ENCODE data around the gene DNAJC4. TPM values are rescaled to one million over a fixed set of nuclear protein-coding genes. Genes with fewer than 3 reads are reported as not detected.

Gene DNAJC4
- polyA plus RNA-seq, 3 donors: 25.5 to 78.9 (median 32.5) TPM

- intact Hi-C loops (cut with micrococcal nuclease): loop anchor here in 1 of 2 donors (2.0 to 5.0 kb wide), 2 partner anchors 37 to 50 kb away; partner anchors contain the start of genes CATSPERZ and GPR137
- peaks cover 3 to 10% (median 8%) of the 10 kb centered on the region in 3 donors for H3K27me3 Mint-ChIP-seq (ENCODE audit: low read depth in 3 of 3)
Measured at GRCh38 chr11:64250415-64251015, 20.2 kb downstream of the DNAJC4 start.

More at GRCh38 chr11:64250415-64251015, 20.2 kb downstream of the DNAJC4 start:
- TF ChIP-seq CTCF (IDR thresholded peaks at IDR 0.05): no peak
- Histone ChIP-seq H3K36me3 (replicated peaks in 1 of 2; ENCODE audit: control insufficient read depth in 1 of 2, insufficient read depth in 2 of 2, low read length in 2 of 2) (peaks cover 9 to 14% of the 10 kb centered on the region in 2 donors), H3K27me3 (ENCODE audit: control insufficient read depth in 2 of 2, insufficient read depth in 2 of 2, low read length in 2 of 2) (no peaks in the 10 kb centered on the region), H3K27ac (ENCODE audit: low read depth in 1 of 2, low read length in 2 of 2) (no peak overlapping the region), H3K9me3 (replicated peaks in 1 of 2; ENCODE audit: control insufficient read depth in 1 of 2, insufficient read depth in 1 of 2, low read length in 2 of 2) (no peaks in the 10 kb centered on the region), H3K4me2 (replicated peaks; ENCODE audit: extremely low read depth, low read length, poor library complexity, severe bottlenecking) (peak overlapping the region; percentile 98), H3K4me1 (ENCODE audit: control insufficient read depth in 1 of 2, insufficient read depth in 2 of 2, low read length in 2 of 2) (peaks cover 44 to 62% of the 10 kb centered on the region in 2 donors), H2AFZ (ENCODE audit: insufficient read depth, low read depth, low read length, poor library complexity, severe bottlenecking) (peak overlapping the region; percentile 79), H3K9ac (ENCODE audit: insufficient read depth, low read length, poor library complexity, severe bottlenecking) (peak overlapping the region; percentile 69), H3K4me3 (replicated peaks in 1 of 3; ENCODE audit: low read depth in 2 of 3, low read length in 3 of 3) (peak overlapping the region in 2 of 3 experiments; percentile 38 to 87), H4K20me1 (ENCODE audit: insufficient read depth, low read length) (peaks cover 28% of the 10 kb centered on the region), H3K79me2 (ENCODE audit: insufficient read depth, low read length) (peaks cover 26% of the 10 kb centered on the region)
- peak overlapping the region in 1 of 7 donors; percentile 66 for H3K27ac Mint-ChIP-seq
- H3K36me3 Mint-ChIP-seq: peaks cover 10 to 15% of the 10 kb centered on the region in 2 donors
- no peaks in the 10 kb centered on the region for H3K9me3 Mint-ChIP-seq
- H3K4me3 Mint-ChIP-seq: peak overlapping the region; percentile 81 to 90
- DNase-seq: no peak
- WGBS (ENCODE audit: insufficient coverage): 26% methylated on average over 12 of the region's 13 CpGs
- H3K4me1 Mint-ChIP-seq: peaks cover 45% of the 10 kb centered on the region
